Medulla oblongata (tissue), 1 donor: ENCODE results near the gene DAAM2.
A peak's percentile ranks its signal among the peaks of the same experiment; 100 is the strongest.

Experiments
- DNase-seq: peaks from one replicate; pipeline ENCODE4 v3.0.0-alpha.2; 2015; ENCODE audit errors: extremely low spot score

The DAAM2 gene

DNA sequence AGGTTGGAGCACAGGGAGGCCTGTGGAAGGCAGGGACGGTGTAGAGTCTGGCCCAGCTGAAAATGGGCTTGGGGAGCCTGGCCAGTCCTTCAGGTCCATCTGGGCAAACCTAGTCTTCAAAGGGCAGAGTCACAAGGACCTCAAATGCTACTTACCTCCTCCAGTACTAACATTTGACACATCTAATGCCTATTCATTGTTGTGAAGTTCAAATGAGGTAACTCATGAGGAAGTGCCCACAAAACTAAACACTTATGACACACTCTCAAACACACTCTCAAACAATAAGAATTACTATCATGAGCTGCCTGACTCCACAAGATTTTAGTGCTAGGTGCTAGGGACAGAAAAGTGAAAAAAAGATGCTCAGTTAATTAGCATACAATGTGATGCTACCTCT lies 27.1 kb downstream of the DAAM2 start:
- no peak for DNase-seq

DNA sequence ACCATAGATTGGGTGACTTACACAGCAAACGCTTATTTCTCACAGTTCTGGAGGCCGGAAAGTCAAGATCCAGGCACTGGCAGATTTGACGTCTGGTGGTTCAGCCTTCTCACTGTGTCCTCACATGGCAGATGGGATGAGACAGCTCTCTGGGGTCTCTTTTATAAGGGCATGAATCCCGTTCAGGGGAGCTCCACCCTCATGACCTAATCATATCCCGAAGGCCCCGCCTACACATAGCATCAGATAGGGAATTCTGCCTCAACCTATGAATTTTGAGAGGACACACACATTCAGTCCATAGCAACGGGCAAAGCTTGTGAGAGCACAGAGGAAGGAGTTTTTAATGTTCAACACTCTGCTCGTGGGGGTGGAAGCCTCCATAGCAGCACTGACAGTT lies 27.5 kb downstream of the DAAM2 start:
- no peak for DNase-seq

DNA sequence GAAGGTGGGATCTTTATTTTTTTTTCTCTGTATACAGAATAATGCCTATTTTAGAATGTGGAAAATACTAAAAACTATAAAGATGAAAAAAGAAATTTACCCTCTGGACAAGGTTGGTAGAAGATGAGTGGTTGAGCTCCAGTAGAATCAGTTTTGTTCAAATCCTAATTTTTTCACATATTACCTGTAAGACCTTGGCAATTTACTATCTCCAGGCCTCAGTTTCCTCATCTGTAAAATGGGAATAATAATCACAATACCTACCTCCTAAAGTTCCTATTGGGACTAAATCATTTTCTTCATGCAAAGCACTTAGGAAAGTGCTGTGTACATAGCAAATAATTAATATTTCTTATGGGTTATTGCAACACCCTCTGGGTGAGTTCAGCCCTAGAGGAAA lies 28.4 kb downstream of the DAAM2 start:
- no peak for DNase-seq

DNA sequence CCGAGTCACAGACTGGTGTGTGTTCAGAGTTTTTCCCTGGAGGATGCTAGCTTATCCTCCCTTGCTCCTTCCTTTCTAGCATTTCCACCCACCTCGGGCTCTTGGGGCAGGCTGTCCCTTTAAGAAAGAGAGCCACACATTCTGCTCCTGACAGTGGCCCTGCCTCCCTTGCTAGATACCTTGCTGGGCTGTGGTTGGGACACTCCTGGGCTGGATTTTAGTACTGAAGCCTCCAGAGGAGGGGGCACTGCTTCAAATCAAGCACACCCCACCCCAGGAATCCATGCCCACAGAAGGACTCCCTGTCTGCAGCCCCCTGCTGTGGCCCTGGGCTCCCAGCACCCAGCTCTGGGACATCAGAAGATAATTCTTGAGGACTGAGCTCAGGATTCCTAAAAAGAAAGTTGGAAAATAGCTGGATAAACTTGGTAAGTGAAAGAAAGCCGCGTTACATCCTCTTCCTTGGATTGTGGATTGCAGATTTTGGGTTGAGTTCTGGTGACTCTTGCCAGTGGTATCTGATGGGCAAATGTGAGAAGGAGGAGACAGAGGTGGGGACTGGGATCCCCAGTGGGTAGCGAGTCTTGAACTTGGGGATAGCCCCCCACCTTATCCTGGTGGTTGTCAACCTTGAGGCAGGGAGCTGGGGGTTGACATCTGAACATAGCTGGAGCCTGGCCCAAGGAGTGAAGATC lies 29.0 kb downstream of the DAAM2 start:
- DNase-seq = no peak

DNA sequence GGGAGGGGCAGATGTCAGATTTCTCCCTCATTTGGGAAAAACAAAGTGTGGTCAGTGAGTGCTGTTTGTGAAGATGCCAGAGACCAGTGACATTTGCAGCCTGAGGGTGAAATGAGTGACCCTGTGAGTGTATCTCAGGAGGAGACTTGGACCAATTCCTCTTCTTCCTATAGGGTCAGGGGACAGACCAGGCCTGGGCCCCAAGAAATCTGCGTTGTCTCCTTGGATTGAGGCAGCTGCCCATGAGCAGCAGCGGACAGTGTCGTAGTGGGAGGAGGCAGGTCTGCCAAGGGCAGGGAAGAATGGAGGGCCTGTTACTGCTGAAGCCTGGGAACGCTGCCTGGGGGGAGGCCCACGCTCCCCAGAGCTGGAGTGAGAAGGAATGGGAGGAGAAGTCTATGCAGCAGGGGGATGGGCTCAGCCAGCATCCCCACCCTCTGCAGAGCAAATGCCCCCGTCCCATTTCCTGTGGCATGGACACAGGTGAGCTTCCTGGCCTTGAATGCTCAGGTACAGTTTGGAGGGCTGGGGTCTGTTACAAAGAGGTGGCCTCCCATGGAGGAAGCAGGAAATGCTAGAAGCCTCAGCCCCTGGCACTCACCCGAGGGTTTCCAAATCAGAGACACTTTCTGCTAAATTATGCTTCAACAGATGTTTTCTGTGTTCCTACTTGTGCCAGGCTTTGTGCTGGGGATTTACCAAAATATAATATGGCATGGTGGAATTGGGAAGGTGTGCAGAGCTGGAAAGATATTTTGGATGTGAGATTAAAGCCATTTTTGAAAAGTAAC lies 29.8 kb downstream of the DAAM2 start:
- peak; percentile 94 for DNase-seq

DNA sequence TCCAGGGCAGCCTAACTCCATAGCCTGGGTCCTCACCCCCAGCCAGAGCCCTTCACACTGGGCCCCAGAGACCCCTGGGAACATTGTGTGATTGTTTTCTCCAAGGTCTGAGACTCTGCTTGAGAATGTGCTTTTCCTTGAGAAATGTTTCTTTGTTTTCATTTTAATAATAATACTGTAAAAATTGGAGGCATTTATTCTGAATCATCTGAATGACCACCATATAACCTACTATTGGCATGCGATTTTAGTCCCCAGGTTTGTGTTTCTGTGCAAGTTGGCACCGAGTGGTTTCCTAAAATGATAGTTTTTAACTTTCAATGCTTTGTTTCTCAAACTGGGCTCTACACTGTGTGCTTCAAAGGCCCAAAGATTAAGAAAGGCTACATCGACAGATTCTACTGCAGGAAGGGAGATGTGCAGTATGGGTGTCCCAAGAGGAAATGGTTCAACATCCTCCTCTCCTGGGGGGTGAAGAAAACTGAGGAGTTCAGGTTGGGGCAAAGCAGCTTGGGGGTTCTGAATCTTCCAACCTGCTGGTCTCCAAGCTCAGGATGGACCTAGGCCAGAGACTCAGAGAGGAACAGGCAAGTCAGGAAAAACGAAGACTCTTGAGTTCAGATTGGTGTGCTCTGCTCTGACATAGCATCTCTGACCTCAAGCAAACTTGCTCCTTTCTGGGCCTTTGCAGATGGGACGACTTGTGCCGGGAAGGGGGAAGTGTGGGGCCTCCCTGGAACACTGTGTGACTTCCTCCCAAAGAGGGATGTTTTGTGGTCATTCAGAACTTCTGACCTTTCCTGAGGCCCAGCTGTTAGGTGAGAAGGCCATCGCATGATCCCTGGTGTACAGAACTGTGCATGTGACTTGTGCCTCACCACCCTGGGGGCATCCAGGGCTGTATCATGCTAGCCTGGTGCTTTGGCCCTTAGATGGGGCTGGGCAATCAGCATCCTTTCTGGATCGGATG lies 31.0 kb downstream of the DAAM2 start:
- peak; percentile 36 for DNase-seq

DNA sequence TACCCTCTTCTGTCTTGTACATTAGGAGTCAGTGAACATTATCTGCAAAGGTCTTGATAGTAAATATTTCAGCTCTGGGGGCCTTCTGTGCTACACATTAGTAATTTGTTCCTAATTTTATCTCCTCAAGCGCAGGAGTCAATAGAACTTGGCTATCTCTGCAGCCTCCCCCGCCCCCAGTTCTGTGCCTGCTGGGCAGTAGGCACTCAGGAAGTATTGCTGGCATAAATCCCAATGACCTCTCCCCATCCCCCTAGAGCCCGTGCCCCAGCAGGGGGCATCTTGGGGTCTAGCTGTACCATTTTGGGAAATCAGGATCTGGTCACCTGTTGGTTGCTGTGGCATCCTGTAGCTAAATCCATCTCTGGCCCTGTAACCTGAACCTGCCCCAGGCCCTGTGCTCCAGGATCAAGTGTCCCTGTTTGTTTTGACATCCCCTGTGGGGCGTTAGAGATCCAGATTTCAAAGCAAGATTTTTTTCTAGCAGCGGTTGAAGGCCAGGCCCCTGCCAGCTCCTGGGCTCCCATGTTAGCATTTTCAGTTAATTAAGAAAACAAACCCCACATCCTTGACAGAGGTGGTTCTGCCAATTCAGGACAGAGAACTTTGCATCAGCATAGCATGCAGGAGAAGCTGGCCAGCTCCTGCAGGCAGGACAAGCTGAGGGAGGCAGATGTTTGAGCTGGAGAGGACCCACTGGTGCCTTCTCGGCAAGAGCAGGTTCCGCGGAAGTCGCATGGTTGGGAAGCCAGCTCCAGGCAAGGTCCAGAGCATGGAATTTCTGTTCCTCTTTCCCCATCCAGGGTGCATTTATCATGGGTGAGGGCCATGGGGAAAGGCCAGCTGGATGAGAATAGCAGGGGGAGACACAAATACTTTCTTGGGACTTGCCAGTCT lies 32.1 kb downstream of the DAAM2 start:
- DNase-seq = no peak

DNA sequence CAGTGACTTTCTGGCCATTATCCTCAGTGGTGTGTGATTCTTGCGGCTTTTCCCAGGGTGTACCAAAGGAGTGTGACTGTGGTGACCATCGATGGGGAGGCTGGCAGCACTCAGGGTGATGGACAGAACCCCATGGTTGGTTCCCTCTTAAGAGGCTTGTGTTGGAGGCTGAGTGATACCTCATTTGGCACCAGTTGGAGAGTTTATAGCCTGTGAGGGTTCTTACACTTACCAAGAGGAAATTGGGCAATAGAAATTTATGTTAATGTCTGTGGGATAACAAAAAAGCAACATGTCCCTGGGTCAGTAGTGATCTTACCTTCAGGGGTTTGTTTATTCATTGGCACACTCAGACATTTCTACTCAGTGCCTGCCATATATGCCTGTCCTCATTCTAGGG lies 37.2 kb downstream of the DAAM2 start:
- DNase-seq = no peak

DNA sequence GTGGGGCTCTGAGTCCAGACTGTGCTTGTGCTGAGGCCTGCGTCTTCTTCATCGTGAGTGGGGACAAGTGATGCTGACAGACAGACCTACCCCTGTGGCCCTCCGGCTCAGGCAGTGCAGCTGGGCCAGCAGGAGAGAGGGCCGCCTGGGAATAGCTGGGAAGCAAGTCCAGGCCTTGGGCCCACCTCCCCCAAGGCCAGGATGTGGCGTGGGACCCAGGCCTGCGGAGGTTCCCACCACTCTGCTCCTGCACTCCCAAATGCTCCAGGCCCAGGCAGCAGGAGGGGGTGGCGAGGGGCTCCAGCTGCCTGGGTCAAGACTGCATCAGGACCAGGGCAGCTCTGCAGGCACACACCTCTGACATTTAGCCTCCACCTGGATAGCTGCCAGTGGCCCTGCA lies 38.3 kb downstream of the DAAM2 start:
- DNase-seq = no peak

DNA sequence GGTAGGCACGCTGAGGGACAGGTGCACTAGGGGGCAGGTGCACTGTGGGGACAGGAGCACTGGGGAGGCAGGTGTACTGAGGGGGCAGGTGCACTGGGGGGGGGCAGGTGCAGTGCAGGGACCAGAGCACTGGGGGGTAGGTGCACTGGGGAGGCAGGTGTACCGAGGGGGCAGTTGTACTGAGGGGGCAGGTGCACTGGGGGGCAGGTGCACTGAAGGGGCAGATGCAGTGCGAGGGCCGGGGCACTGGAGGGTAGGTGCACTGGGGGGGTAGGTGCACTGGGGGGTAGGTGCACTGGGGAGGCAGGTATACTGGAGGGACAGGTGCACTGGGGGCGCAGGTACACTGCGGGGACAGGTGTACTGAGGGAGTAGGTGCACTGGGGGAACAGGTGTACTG lies 39.5 kb downstream of the DAAM2 start:
- no peak for DNase-seq

DNA sequence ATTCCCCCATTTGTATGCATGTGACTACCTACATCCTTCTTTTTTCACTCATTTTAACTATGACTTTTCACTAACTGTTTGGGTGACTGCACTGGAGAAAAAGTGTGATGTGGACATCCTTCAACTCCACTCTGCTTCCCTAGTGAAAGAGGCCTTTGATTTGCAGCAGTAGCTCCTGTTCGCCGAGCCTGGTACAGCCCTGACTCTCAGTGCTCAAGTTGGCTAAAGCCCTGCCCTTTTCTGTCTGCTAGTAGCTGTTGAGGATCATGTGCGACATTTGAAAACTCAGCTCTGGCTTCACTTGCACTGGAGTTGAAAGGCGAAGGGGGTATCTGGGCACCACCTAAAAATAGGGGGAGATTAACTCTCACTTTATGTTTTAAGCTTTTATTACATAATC lies 42.1 kb downstream of the DAAM2 start:
- DNase-seq = peak; percentile 91

DNA sequence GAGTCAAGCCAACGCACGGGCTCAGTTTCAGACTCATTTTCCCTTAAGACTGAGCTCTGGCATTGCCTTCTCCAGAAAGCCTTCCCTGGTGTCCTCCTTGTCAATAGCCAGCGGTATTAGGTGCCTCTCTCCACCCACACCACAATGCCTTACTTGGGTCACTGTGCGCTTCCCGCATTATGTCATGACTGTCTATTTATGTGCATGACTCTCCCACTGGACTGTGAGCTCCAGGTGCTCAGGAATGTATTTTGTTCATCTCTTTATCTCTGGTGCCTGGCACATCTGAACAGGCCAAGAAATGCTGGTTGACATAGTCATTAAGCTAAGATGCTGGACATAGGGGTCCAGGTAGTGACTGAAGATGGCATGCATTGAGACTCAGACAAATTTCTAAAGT lies 42.7 kb downstream of the DAAM2 start:
- DNase-seq = no peak

DNA sequence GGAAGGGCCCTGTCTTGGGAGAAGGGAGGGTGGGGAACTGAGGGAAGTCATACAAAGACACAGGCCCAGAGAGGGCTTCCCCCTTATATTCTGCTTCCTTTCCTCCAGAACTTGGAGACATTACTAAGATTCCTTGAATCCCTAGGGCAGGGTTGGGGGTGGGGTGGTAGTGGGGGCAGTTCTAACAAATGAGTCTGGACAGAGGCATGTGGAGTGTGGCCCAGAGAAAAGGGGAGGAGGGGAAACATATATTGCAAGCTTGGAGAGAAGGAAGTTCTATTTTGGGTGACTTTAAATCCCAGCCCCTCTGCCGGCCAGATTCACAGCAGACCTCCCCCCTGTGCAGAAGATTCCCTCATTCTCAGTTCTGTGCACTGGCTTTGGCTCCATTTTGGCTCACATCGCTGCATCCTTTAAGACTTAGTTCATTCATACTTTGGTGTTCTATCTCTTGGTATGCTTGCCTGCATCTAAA lies 43.7 kb downstream of the DAAM2 start:
- no peak for DNase-seq

DNA sequence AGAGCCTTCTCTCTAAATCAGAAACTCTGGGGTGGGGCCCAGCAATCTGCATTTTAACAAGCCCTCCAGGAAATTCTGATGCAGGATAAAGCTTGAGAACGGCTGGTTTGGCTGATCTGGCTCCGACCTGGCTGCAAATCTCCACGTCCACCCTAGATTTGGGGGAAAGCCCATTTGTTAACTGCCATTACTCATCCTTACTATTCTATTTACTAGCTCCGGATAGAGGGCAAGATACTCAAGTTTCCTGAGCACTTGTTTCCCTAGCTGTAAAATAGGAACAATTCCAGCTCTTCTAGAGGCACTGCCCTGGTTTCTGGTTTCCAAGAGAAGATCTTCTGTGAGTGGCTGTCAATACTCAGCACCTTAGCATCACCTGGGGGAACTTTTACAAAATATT lies 44.4 kb downstream of the DAAM2 start:
- no peak for DNase-seq

DNA sequence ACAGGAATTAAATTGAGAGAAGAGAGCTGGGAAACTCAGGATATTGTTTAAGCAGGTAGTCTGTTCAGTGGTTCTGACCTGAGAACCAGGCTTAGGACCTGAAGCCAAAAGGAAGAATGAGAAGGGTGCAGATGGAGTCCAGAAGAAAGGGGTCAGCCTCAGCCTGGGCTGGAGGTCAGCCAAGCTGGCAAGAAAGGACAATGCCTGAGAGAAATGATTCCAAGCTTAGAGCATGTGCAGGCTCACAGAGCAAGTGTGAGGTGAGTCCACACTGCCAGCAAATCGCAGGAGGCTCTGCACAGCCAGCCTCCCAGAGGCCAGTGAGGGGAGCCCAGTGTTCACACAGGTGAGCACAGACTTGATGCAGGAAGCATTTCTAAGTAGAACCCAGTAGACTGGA lies 47.3 kb downstream of the DAAM2 start:
- DNase-seq = peak; percentile 35

DNA sequence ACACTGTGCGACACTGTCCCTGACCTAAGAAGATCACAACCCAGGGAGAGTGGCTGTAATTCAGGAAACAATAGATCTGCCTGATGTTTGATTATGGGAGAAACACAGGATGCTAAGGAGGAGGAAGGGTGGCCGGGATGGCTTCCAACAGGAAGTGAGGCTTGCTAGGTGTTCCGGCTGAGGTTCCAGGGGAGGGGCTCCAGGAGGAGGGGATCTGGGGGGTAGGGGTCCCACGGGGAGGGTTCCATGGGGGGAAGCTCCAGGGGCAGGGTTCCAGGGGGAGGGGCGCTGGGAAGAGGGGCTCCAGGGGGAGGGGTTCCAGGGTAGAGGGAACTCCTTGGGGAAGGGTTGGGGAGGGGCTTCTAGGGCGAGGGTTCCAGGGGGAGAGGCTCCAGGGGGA lies 48.6 kb downstream of the DAAM2 start:
- no peak for DNase-seq

DNA sequence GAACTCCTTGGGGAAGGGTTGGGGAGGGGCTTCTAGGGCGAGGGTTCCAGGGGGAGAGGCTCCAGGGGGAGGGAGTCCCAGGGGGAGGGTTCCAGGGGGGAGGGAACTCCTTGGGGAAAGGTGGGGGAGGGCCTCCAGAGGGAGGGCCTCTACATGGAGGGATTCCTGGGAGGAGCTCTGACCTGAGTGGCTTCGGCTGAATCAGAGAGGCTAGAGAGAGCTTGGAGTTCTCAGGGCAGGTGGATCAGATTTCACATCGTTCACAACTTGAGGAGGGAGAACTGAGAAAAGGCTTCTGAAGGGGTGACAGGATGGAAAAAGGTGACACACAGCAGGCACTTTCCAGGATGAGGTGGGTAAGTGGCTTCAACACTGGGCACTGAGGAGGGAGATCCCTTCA lies 49.1 kb downstream of the DAAM2 start:
- DNase-seq = no peak

DNA sequence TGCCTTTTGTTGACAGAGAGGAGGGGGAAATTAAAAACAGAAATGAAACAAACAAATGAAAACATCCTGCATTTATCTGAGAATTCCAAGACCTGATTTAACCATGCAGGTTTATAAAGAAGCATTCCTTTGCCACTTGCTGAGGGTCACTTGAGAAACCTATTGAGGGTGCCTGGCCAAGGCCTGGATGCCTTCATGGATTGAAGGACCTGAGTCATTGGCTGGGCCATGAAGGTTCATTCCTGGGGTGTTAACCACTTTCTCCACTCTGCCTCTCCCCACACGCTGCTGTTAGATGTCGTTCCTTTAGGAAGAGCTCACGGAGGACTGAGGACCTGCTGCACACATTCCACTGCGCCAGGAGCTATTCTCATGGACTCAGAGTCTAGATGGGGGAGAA lies 49.7 kb downstream of the DAAM2 start:
- DNase-seq = no peak

DNA sequence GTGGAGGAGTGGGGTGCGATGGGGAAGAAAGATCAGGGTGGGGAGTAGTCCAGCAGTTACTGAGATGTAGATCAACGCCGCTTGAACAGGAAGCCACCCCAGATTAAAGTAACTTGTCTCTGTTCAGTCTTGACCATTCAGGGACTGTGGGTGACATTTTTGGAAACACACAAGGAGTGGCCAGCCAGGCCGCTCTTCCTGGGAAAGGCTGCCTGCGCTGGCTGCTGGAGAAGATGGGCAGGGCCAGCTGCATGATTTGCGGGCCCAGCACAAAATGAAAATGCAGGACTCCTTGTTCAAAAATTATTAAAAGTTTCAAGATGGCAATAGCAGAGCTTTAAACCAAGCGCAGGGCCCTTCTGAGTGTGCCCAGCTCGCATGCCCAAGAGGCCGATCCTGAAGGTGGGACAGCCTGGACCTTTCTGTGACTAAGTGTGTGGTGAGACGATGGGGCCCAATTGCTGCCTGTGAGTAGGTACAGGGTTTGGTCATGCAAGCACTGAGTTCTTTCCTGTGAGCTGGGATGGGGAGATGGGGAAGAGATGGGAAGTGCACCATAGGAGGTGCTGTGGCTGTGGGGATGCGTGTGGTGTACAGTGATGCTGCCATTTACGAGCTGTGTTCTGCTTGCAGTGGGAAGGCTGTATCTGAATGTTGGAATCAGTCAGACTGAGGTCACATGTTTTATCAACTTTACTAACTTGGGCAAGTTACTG lies 51.3 kb downstream of the DAAM2 start:
- DNase-seq = peak; percentile 31

DNA sequence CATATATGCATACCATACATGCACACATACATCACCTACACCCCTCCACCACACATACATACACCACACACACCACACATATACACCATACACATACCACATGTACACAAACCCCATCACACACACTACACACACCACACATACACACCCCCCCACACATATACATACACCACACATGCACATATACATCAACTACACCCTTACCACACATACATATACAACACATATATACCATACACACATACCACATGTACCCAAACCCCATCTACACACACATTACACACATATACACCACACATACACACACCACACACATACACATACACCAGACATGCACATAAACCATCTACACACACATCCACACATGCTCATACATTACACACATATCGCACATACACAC lies 52.7 kb downstream of the DAAM2 start:
- no peak for DNase-seq

DNA sequence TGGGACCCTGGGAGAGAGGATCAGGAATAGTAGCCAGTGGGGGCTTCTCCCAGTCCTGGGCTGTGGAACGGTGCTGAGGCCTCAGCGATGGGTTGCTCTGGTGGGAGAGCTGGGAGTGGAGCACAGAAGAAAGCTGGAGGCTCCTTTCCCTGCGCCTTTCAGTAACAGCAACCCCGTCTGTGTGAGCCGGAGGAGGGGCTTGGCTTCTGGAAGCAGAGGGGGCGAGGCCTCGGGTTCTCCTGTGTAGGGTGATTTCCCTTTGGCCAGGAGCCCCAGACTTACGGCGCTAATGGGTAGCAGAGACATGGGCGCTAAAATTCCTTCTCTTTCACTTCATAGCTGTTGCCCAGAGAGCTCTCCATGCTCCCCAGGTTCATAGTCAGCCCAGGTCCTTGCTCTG lies 55.0 kb downstream of the DAAM2 start:
- no peak for DNase-seq
